H1 (cell line): Measurements from ENCODE around the gene ACKR1. TPM values are rescaled to one million over a fixed set of nuclear protein-coding genes. Genes with fewer than 3 reads are reported as not detected.

Source experiments
- CTCF ChIA-PET: fragments of 300-600 bp; sonication (Branson Sonifier 250); formaldehyde crosslinking; loops from one replicate; lab custom pipeline; 2021; ENCODE audit not compliant: partially characterized antibody; lab: Charles Lee
- POLR2A ChIA-PET: fragments of 300-600 bp; sonication (Branson Sonifier 250); formaldehyde crosslinking; loops from one replicate; lab custom pipeline; 2021; ENCODE audit warnings: inconsistent platforms; ENCODE audit not compliant: partially characterized antibody; lab: Charles Lee
- DNase-seq, 2 experiments: peaks; one replicate each; pipeline versions ENCODE4 v3.0.0 to v3.0.0-alpha.2; 2010 to 2022; ENCODE audit warnings: low spot score in 2 of 2, low read depth in 1 of 2, mixed read lengths in 1 of 2
- FAIRE-seq: peaks from 2 replicates; lab custom pipeline; 2011; peaks lifted over from hg19 to GRCh38; lab: Jason Lieb, UNC
- H2AFZ ChIP-seq: 2 replicates; pipeline ENCODE4 v1.8.1; 2012; ENCODE audit warnings: low read length, inconsistent platforms
- H2AK5ac ChIP-seq: 2 replicates; pipeline ENCODE4 v1.6.1; 2013; ENCODE audit warnings: low read depth, low read length
- H2BK120ac ChIP-seq: replicated peaks from 2 replicates; pipeline ENCODE3; 2013; ENCODE audit warnings: low read depth, low read length, inconsistent platforms
- H2BK12ac ChIP-seq: 2 replicates; pipeline ENCODE4 v1.6.1; 2013; ENCODE audit warnings: low read depth, low read length
- H2BK15ac ChIP-seq: 2 replicates; pipeline ENCODE4 v1.6.1; 2013; ENCODE audit warnings: low read length
- H2BK20ac ChIP-seq: 2 replicates; pipeline ENCODE4 v1.6.1; 2013; ENCODE audit warnings: low read length
- H2BK5ac ChIP-seq: 2 replicates; pipeline ENCODE4 v1.6.1; 2013; ENCODE audit warnings: low read depth, low read length
- H3K14ac ChIP-seq: 2 replicates; pipeline ENCODE4 v1.6.1; 2013; ENCODE audit warnings: inconsistent platforms; ENCODE audit not compliant: insufficient read length
- H3K18ac ChIP-seq: 2 replicates; pipeline ENCODE4 v1.6.1; 2013; ENCODE audit warnings: low read length; ENCODE audit errors: extremely low read depth
- H3K23ac ChIP-seq: 2 replicates; pipeline ENCODE4 v1.6.1; 2013; ENCODE audit warnings: inconsistent platforms; ENCODE audit not compliant: insufficient read length
- H3K23me2 ChIP-seq: 2 replicates; pipeline ENCODE4 v1.6.1; 2013; ENCODE audit warnings: low read depth, low read length
- H3K27ac ChIP-seq: 2 replicates; pipeline ENCODE4 v1.6.1; 2011; ENCODE audit warnings: low read depth, low read length, inconsistent platforms
- H3K27me3 ChIP-seq, 4 experiments: replicated peaks in 1 of 4; 1 replicate in 1 of 4; 2 replicates in 3 of 4; pipeline versions ENCODE4 v1.6.1 to v1.8.1; 2011 to 2013; ENCODE audit warnings: low read length in 3 of 4, mild to moderate bottlenecking in 3 of 4, inconsistent platforms in 2 of 4, mixed read lengths in 2 of 4, moderate library complexity in 1 of 4; ENCODE audit not compliant: control insufficient read depth in 3 of 4, insufficient read depth in 3 of 4; ENCODE audit errors: extremely low read depth in 1 of 4
- H3K36me3 ChIP-seq, 4 experiments: 2 replicates each; pipeline versions ENCODE4 v1.6.1 to v1.8.1; 2011 to 2013; ENCODE audit warnings: mild to moderate bottlenecking in 4 of 4, low read length in 3 of 4, moderate library complexity in 2 of 4, control low read depth in 1 of 4, inconsistent platforms in 1 of 4; ENCODE audit not compliant: insufficient read depth in 4 of 4, control insufficient read depth in 2 of 4
- H3K4ac ChIP-seq: replicated peaks from 2 replicates; pipeline ENCODE3; 2013; ENCODE audit warnings: low read length, low read depth, mixed read lengths, inconsistent platforms; ENCODE audit not compliant: insufficient read length
- H3K4me1 ChIP-seq, 4 experiments: replicated peaks in 1 of 4; 1 replicate in 1 of 4; 2 replicates in 3 of 4; pipeline versions ENCODE4 v1.6.1 to v1.8.1; 2011 to 2013; ENCODE audit warnings: low read length in 3 of 4, inconsistent platforms in 2 of 4, mixed read lengths in 1 of 4; ENCODE audit not compliant: insufficient read depth in 4 of 4, control insufficient read depth in 3 of 4
- H3K4me2 ChIP-seq, 2 experiments: 2 replicates each; pipeline versions ENCODE4 v1.6.1 to v1.8.1; 2011 to 2013; ENCODE audit warnings: low read depth in 2 of 2, low read length in 2 of 2, control low read depth in 1 of 2, inconsistent platforms in 1 of 2, mild to moderate bottlenecking in 1 of 2; ENCODE audit not compliant: insufficient read depth in 1 of 2
- H3K4me3 ChIP-seq, 4 experiments: fragments of 200-600, 300-600 bp in 1 of 4; sonication (generic), shearing (Covaris generic), sonication (Bioruptor Twin) in 1 of 4; 2 replicates each; pipeline versions ENCODE4 v1.5.1 to v1.8.1; 2011 to 2016; ENCODE audit warnings: low read length in 4 of 4, low read depth in 3 of 4, control low read depth in 2 of 4, inconsistent platforms in 2 of 4, mild to moderate bottlenecking in 2 of 4, mixed read lengths in 1 of 4, moderate library complexity in 1 of 4; ENCODE audit not compliant: insufficient read depth in 2 of 4; ENCODE audit errors: extremely low read depth in 1 of 4
- H3K56ac ChIP-seq: replicated peaks from 2 replicates; pipeline ENCODE3; 2013; ENCODE audit warnings: low read depth, mild to moderate bottlenecking, mixed read lengths, low read length, inconsistent platforms; ENCODE audit not compliant: insufficient read length
- H3K79me1 ChIP-seq: 2 replicates; pipeline ENCODE4 v1.6.1; 2013; ENCODE audit warnings: low read depth, low read length, control low read depth
- H3K79me2 ChIP-seq, 2 experiments: 2 replicates each; pipeline versions ENCODE4 v1.6.1 to v1.8.1; 2012 to 2013; ENCODE audit warnings: low read length in 2 of 2, mild to moderate bottlenecking in 2 of 2, inconsistent platforms in 1 of 2; ENCODE audit not compliant: insufficient read depth in 2 of 2, control insufficient read depth in 1 of 2
- H3K9ac ChIP-seq, 4 experiments: replicated peaks in 1 of 4; 1 replicate in 1 of 4; 2 replicates in 3 of 4; pipeline versions ENCODE4 v1.6.1 to v1.8.1; 2011 to 2013; ENCODE audit warnings: low read depth in 3 of 4, low read length in 3 of 4, control low read depth in 2 of 4, mild to moderate bottlenecking in 2 of 4, moderate library complexity in 2 of 4, inconsistent platforms in 1 of 4; ENCODE audit errors: extremely low read depth in 1 of 4
- H3K9me3 ChIP-seq, 2 experiments: 2 replicates each; pipeline versions ENCODE4 v1.6.1 to v1.8.1; 2012 to 2013; ENCODE audit warnings: mild to moderate bottlenecking in 2 of 2, moderate library complexity in 2 of 2, control low read depth in 1 of 2, inconsistent platforms in 1 of 2, low read depth in 1 of 2, low read length in 1 of 2, mixed read lengths in 1 of 2; ENCODE audit not compliant: insufficient read depth in 2 of 2
- H4K20me1 ChIP-seq, 2 experiments: replicated peaks in 1 of 2; 2 replicates each; pipeline versions ENCODE3 to v1.8.1; 2011 to 2013; ENCODE audit warnings: inconsistent platforms in 2 of 2, low read length in 2 of 2, mild to moderate bottlenecking in 1 of 2; ENCODE audit not compliant: insufficient read depth in 2 of 2, control insufficient read depth in 1 of 2
- H4K5ac ChIP-seq: 2 replicates; pipeline ENCODE4 v1.6.1; 2013; ENCODE audit warnings: low read length, low read depth, mixed read lengths, inconsistent platforms; ENCODE audit not compliant: insufficient read length
- H4K8ac ChIP-seq: 2 replicates; pipeline ENCODE4 v1.8.0; 2013; ENCODE audit warnings: mild to moderate bottlenecking, moderate library complexity, low read length, inconsistent platforms; ENCODE audit not compliant: insufficient read depth; ENCODE audit errors: extremely low read depth
- H4K91ac ChIP-seq: replicated peaks from 2 replicates; pipeline ENCODE3; 2013; ENCODE audit warnings: low read length, mixed read lengths, inconsistent platforms; ENCODE audit not compliant: insufficient read length
- ATF3 ChIP-seq: IDR thresholded peaks from 2 replicates; pipeline ENCODE4 v1.6.1; 2011; ENCODE audit warnings: low read depth, mild to moderate bottlenecking, low read length; ENCODE audit not compliant: insufficient read depth
- GTF2F1 ChIP-seq: IDR thresholded peaks from 2 replicates; pipeline ENCODE4 v1.6.1; 2012; ENCODE audit warnings: low read depth, low read length, improper control_type of control experiment, borderline replicate concordance
- HDAC2 ChIP-seq, 2 experiments: fragments of 300-600 bp in 1 of 2; sonication (generic) in 1 of 2; IDR thresholded peaks; 2 replicates each; pipeline ENCODE4 v1.6.1; 2011 to 2012; ENCODE audit warnings: low read depth in 2 of 2, low read length in 2 of 2, mild to moderate bottlenecking in 2 of 2, moderate library complexity in 2 of 2, borderline replicate concordance in 1 of 2, inconsistent platforms in 1 of 2
- RAD21 ChIP-seq, 2 experiments: IDR thresholded peaks in 1 of 2; conservative IDR thresholded peaks in 1 of 2; 2 replicates each; pipeline ENCODE4 v1.6.1; 2011; ENCODE audit warnings: low read depth in 2 of 2, low read length in 2 of 2, improper control_type of control experiment in 1 of 2, inconsistent platforms in 1 of 2, mild to moderate bottlenecking in 1 of 2, moderate library complexity in 1 of 2
- TAF1 ChIP-seq: IDR thresholded peaks from 2 replicates; pipeline ENCODE4 v1.6.1; 2011; ENCODE audit warnings: mild to moderate bottlenecking, low read depth, low read length
- TCF12 ChIP-seq: IDR thresholded peaks from 2 replicates; pipeline ENCODE4 v1.6.1; 2011; ENCODE audit warnings: low read depth, mild to moderate bottlenecking, low read length
- WGBS, 2 experiments: shearing (Covaris generic) in 1 of 2; methylation state at CpG; one replicate each; pipeline versions ENCODE4 v1.1.6 to v1.1.7; 2013 to 2015; ENCODE audit warnings: low lambda C conversion rate in 2 of 2, mixed read lengths in 2 of 2, inconsistent platforms in 1 of 2, low coverage in 1 of 2, missing lambda C conversion rate in 1 of 2; ENCODE audit not compliant: insufficient replicate concordance in 2 of 2, insufficient coverage in 1 of 2, insufficient read length in 1 of 2; ENCODE audit errors: extremely low coverage in 1 of 2, missing lambda C conversion rate in 1 of 2; 5-methylcytosine and 5-hydroxymethylcytosine counted together
- polyA plus RNA-seq, 7 experiments: library from polyadenylated mRNA; depleted of rRNA in 3 of 7; stranded (reverse) in 5 of 7; unstranded in 2 of 7; fragments of >200 nt in 5 of 7; fragments of 200-250 nt in 2 of 7; gene quantifications; 1 replicate in 5 of 7; 2 replicates in 1 of 7; 4 replicates in 1 of 7; pipeline versions ENCODE4 v1.2.1 to v1.2.3, GENCODE V29; 2011 to 2013; ENCODE audit warnings: missing spikeins in 2 of 7, mixed read lengths in 2 of 7
- total RNA-seq: library from RNA; stranded (reverse); fragmentation: NEBNext Ultra II Directional; extraction: Animal tissue kit (Norgen Biotek cat#: 25700); gene quantifications from 2 replicates; pipeline ENCODE4 v1.2.1, GENCODE V29; 2021
- TF ChIP-seq, protein P1 (sequence below), 3 experiments: IDR thresholded peaks; 1 replicate in 2 of 3; 2 replicates in 1 of 3; pipeline versions ENCODE4 v1.5.1 to v1.6.1; 2011; ENCODE audit warnings: low read length in 3 of 3, mild to moderate bottlenecking in 3 of 3, inconsistent platforms in 2 of 3, low read depth in 1 of 3, moderate library complexity in 1 of 3; ENCODE audit not compliant: insufficient read depth in 1 of 3; ENCODE audit errors: control extremely low read depth in 1 of 3

The ACKR1 gene
- total and polyA plus RNA-seq, 2 of the 8 experiments (the other 6 are each of a cell fraction or from before 2014, with no cell fraction given), result 0.61 to 1.00 TPM

GRCh38 chr1:159250638-159251216 lies 46.1 kb downstream of the ACKR1 start:
- Histone ChIP-seq H3K27me3 (no peaks in the 10 kb centered on the region), H3K4me2 (no peak overlapping the region), H2BK15ac (no peak overlapping the region), H3K79me1 (no peaks in the 10 kb centered on the region), H4K91ac (no peak overlapping the region), H3K9ac (no peak overlapping the region), H4K20me1 (no peaks in the 10 kb centered on the region), H3K4me1 (no peaks in the 10 kb centered on the region), H4K5ac (no peak overlapping the region), H3K23me2 (no peaks in the 10 kb centered on the region), H3K79me2 (no peaks in the 10 kb centered on the region), H3K14ac (no peak overlapping the region), H3K18ac (no peak overlapping the region), H3K56ac (no peak overlapping the region), H2BK120ac (no peak overlapping the region), H3K4me3 (no peak overlapping the region), H3K36me3 (0 out of 8 replicates have a peak, but pooled peaks cover 0 to 2% (median 0%) of the 10 kb centered on the region in 4 experiments), H3K4ac (no peak overlapping the region), H3K27ac (no peak overlapping the region), H2BK12ac (no peak overlapping the region), H2BK5ac (no peak overlapping the region), H3K9me3 (peaks cover 17 to 27% of the 10 kb centered on the region in 2 experiments; a peak in 2 of 4 replicates), H2BK20ac (no peak overlapping the region), H2AK5ac (no peak overlapping the region), H2AFZ (no peak overlapping the region), H4K8ac (no peak overlapping the region), H3K23ac (no peak overlapping the region)
- TF ChIP-seq TCF12, result no peak
- no peak for TF ChIP-seq HDAC2 (IDR thresholded peaks at IDR 0.05; ENCODE audit: borderline replicate concordance in 1 of 2, low read depth in 2 of 2, low read length in 2 of 2)
- no peak for TF ChIP-seq ATF3
- TF ChIP-seq, protein P1, sequence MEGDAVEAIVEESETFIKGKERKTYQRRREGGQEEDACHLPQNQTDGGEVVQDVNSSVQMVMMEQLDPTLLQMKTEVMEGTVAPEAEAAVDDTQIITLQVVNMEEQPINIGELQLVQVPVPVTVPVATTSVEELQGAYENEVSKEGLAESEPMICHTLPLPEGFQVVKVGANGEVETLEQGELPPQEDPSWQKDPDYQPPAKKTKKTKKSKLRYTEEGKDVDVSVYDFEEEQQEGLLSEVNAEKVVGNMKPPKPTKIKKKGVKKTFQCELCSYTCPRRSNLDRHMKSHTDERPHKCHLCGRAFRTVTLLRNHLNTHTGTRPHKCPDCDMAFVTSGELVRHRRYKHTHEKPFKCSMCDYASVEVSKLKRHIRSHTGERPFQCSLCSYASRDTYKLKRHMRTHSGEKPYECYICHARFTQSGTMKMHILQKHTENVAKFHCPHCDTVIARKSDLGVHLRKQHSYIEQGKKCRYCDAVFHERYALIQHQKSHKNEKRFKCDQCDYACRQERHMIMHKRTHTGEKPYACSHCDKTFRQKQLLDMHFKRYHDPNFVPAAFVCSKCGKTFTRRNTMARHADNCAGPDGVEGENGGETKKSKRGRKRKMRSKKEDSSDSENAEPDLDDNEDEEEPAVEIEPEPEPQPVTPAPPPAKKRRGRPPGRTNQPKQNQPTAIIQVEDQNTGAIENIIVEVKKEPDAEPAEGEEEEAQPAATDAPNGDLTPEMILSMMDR (IDR thresholded peaks at IDR 0.05; ENCODE audit: control extremely low read depth in 1 of 3, insufficient read depth in 1 of 3, low read depth in 1 of 3, low read length in 3 of 3), result peak; percentile 15 to 28 (median 17); a peak in 3 of 4 replicates
- TF ChIP-seq RAD21 (IDR thresholded peaks at IDR 0.05 in 1 of 2, conservative IDR thresholded peaks at IDR 0.05 in 1 of 2; ENCODE audit: low read depth in 2 of 2, low read length in 2 of 2), result peak; percentile 28 to 34; a peak in 3 of 4 replicates
- no peak for TF ChIP-seq TAF1
- no peak for TF ChIP-seq GTF2F1
- CTCF ChIA-PET, result interaction anchor here (0.7 to 1.8 kb wide), 2 partner anchors 36 to 552 kb away, joined by 3 to 4 read pairs; no protein-coding TSS in a partner anchor
- DNase-seq, result peak in 1 of 2 experiments; percentile 51
- no peak for FAIRE-seq
- POLR2A ChIA-PET, result no interaction called here
- 78% methylated on average over 8 of the region's 8 CpGs; no CpG with 5 or more reads in 1 of the 2 experiments for WGBS, 2 experiments
